AG04450 (cell line): Measurements from ENCODE around the gene PKD2L2. TPM values are rescaled to one million over a fixed set of nuclear protein-coding genes. Genes with fewer than 3 reads are reported as not detected.

ENCODE experiments used
- CTCF ChIA-PET: fragments of 300-600, 350-600 bp; formaldehyde crosslinking; extraction: SDS; loops from one replicate; lab custom pipeline; 2022; ENCODE audit warnings: antibody characterized with exemption, inconsistent platforms; lab: Charles Lee
- POLR2A ChIA-PET: fragments of 350-600 bp; formaldehyde crosslinking; extraction: SDS; loops from one replicate; lab custom pipeline; 2021; ENCODE audit warnings: antibody characterized with exemption, inconsistent platforms; lab: Yijun Ruan, JAX
- DNase-seq: peaks from one replicate; pipeline ENCODE4 v3.0.0-alpha.2; 2011; ENCODE audit warnings: low read depth, low spot score
- H3K27ac ChIP-seq: one replicate; pipeline ENCODE4 v1.5.1; 2012; ENCODE audit warnings: low read depth, low read length, control low read depth
- H3K27me3 ChIP-seq: one replicate; pipeline ENCODE4 v1.6.0; 2012; ENCODE audit warnings: low read length; ENCODE audit not compliant: control insufficient read depth, insufficient read depth
- H3K4me3 ChIP-seq: 2 replicates; pipeline ENCODE4 v1.5.1; 2011; ENCODE audit warnings: mild to moderate bottlenecking, low read depth, low read length, control low read depth
- H3K9me3 ChIP-seq: 2 replicates; pipeline ENCODE4 v1.5.1; 2012; ENCODE audit warnings: low read length; ENCODE audit not compliant: control insufficient read depth, insufficient read depth
- polyA plus RNA-seq: library from polyadenylated mRNA; depleted of rRNA; stranded (reverse); fragments of >200 nt; gene quantifications from 2 replicates; pipeline ENCODE4 v1.2.3, GENCODE V29; 2011
- TF ChIP-seq, protein P1 (sequence below): IDR thresholded peaks from 2 replicates; pipeline ENCODE4 v1.5.1; 2011; ENCODE audit warnings: low read depth, low read length, control low read depth, inconsistent platforms

PKD2L2 gene
- polyA plus RNA-seq, 1 experiment: 0.09 TPM

DNA sequence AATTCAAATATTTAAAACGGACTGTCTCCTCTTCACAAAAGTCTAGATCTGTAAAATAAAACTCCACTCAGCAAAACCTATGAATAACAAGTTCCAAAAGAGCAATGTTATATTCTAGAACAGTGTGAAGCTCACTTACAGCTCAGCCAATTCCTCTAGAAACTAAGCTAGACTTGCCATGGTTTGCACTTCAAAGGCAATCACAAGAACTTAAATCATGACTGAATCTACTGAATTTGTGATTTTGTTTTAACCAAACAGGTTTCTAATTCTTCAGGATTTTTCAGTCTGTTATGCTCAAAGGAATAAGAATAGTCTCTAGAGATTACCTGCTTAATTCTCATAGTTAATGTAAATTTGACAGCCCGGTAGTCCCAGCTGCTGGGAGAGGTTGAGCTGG, 1.4 kb upstream of the PKD2L2 start:
- TF ChIP-seq, protein P1, sequence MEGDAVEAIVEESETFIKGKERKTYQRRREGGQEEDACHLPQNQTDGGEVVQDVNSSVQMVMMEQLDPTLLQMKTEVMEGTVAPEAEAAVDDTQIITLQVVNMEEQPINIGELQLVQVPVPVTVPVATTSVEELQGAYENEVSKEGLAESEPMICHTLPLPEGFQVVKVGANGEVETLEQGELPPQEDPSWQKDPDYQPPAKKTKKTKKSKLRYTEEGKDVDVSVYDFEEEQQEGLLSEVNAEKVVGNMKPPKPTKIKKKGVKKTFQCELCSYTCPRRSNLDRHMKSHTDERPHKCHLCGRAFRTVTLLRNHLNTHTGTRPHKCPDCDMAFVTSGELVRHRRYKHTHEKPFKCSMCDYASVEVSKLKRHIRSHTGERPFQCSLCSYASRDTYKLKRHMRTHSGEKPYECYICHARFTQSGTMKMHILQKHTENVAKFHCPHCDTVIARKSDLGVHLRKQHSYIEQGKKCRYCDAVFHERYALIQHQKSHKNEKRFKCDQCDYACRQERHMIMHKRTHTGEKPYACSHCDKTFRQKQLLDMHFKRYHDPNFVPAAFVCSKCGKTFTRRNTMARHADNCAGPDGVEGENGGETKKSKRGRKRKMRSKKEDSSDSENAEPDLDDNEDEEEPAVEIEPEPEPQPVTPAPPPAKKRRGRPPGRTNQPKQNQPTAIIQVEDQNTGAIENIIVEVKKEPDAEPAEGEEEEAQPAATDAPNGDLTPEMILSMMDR: no peak
- ChIA-PET CTCF (interaction anchor here (1.0 to 3.7 kb wide), 2 partner anchors 109 to 148 kb away, joined by 3 to 15 read pairs; no protein-coding TSS in a partner anchor), POLR2A (no interaction called here)
- Histone ChIP-seq H3K4me3 (no peak overlapping the region), H3K9me3 (peaks cover 8% of the 10 kb centered on the region), H3K27ac (no peak overlapping the region), H3K27me3 (no peaks in the 10 kb centered on the region)
- no peak for DNase-seq

DNA sequence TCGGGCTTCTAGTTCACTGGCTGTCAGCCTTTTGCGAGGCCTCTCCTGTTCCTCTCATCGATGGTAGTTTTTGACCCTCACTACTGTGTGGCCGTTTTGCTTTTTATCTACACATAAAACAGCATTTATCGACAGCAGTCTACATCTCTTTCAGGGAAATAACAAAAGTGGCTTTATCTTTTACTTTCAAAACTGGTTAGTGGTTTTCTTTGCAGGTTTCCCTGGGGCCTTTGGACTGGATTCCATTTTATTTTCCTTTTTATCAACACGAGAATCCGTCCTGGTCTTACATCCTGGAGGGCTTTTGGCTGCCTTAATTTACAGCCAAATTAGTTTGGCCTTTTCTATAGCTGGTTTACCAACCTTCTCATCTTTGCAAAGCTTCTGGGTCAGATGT, 793 bp upstream of the PKD2L2 start:
- no peak for DNase-seq

DNA sequence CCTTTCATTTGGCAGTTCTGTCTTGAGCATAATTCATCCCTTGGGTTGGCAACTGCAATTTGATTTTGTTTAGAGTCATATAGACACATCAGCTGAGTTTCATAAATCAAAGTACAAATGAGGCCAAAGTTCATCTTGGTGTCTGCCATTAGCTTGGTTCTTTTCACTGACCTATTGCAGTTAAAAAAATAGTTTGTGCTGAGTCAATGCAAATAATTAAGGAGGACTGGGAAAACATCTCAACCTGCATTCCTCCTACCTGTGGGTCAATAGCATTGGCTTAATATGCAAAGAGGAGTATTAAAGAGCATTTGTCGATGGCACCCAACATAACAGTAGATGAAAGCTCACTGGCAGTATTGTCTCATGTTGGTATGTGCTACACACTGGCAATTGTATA, 1.6 kb downstream of the PKD2L2 start:
- CTCF ChIA-PET: interaction anchor here (0.8 kb wide), 1 partner anchor 8 kb away, joined by 3 read pairs; no protein-coding TSS in a partner anchor
- POLR2A ChIA-PET: no interaction called here
- Histone ChIP-seq H3K4me3 (no peak overlapping the region), H3K27me3 (peaks cover 3% of the 10 kb centered on the region), H3K27ac (no peak overlapping the region), H3K9me3 (peaks cover 8% of the 10 kb centered on the region)
- TF ChIP-seq, protein P1: no peak
- no peak for DNase-seq

More for the DNA sequence above, 793 bp upstream of the PKD2L2 start:
- TF ChIP-seq, protein P1: no peak
- no peak overlapping the region; the same call in 1 of the 2 replicates for H3K4me3 ChIP-seq
- H3K9me3 ChIP-seq: peaks cover 8% of the 10 kb centered on the region
- H3K27ac ChIP-seq: no peak overlapping the region
- ChIA-PET CTCF (interaction anchor here (0.6 to 3.7 kb wide), 2 partner anchors 109 to 111 kb away, joined by 3 to 15 read pairs; no protein-coding TSS in a partner anchor), POLR2A (interaction anchor here (1.3 kb wide), 1 partner anchor 228 kb away, joined by 3 read pairs; no protein-coding TSS in a partner anchor)
- H3K27me3 ChIP-seq: no peaks in the 10 kb centered on the region

DNA sequence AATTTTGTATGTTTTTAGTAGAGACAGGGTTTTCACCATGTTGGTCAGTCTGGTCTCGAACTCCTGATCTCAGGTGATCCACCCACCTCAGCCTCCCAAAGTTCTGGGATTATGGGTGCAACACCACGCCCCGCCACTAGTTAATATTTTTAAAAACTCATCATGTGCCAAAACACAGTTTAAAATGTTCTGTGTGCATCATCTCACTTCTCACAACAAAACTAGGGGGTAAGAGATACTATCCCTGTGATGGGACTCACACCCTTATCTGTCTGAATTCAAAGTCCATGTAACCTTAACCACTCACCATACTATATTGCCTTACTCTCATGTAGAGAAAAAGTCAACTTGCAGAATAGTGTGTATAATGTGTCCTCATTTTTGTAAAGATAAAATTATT, 2.6 kb downstream of the PKD2L2 start:
- ChIA-PET POLR2A (no interaction called here), CTCF (no interaction called here)
- Histone ChIP-seq H3K27ac (no peak overlapping the region), H3K4me3 (no peak overlapping the region), H3K9me3 (peaks cover 8% of the 10 kb centered on the region), H3K27me3 (peaks cover 3% of the 10 kb centered on the region)
- TF ChIP-seq, protein P1: no peak
- no peak for DNase-seq

DNA sequence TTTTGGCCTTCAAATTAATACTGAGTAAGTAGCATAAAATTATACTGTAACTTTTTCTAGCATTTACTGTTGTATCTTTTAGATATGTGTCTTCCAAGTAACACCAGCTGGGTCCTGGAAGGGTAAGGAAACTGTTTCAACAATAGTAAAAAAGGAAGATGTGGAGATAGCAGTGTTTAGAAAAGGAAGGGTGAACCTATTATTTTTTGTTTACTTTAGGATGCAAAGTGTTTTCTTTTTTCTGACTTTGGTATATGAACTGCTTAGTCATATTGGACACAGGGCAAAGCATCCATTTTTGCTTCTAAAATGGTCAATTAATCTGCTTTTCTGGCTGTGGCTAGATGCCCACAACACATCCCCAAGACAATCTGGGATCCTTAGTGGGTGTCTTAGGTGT, 5.3 kb downstream of the PKD2L2 start:
- Histone ChIP-seq H3K27ac (no peak overlapping the region), H3K4me3 (no peak overlapping the region), H3K27me3 (peaks cover 3% of the 10 kb centered on the region), H3K9me3 (peaks cover 5% of the 10 kb centered on the region)
- ChIA-PET POLR2A (no interaction called here), CTCF (interaction anchor here (0.6 kb wide), 1 partner anchor 152 kb away, joined by 3 read pairs; no protein-coding TSS in a partner anchor)
- DNase-seq: no peak
- TF ChIP-seq, protein P1: no peak
